HG03066 (cell line): ENCODE data around the gene TMEM245.

Experiments
- ATAC-seq: cut with Tn5 transposase; IDR thresholded peaks from one replicate; pipeline ENCODE4 v1.9.1; 2021; ENCODE audit warnings: low read depth; ENCODE audit not compliant: unreplicated experiment

Gene TMEM245

DNA sequence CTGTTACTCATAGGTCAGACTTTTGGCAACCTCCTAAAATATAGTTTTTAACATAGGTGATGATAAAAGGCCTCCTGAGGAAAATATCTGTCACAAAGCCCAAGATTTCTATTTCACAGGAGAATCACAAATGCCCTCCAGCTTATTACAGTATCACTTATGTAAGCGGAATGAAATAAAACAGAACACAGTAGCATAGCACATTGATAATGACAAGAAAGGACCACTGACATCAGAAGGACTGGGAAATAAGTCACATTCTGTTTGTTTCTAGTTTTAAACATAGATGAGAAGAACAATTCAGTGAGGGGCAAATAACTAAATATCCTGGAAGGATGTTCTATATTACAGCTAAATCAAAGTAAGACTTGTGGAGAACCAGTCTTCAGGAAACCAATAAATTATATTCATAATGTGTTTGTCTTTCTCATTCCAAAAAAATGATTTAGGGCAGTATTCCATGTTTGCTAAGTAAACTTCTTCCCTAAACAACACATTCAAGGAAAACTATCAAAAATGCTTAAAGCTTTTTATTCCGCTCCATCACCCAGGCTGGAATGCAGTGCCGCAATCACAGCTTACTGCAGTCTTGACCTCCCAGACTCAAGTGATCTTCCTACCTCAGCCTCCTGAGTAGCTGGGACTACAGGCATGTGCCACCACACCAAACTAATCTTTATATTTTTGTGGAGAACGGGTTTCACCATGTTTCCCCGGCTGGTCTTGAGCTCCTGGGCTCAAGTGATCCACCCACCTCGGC lies 85.6 kb downstream of the TMEM245 start:
- ATAC-seq = no peak

DNA sequence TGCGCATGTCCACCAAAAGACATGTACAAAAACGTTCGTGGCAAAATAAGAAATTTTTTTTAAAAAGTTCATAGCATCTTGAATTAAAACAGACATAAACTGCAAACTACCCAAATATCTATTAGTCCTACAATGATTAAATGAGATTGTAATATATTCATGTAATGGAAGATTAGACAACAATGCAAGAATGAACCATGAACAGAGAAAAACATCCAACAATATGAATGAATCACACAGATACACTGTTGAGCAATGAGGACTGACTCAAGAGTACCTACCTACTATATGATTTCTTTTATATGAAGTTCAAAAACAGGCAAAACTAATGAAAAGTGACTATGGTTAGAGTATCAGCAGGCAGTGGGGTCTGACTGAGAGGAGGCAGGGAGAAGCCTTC lies 88.5 kb downstream of the TMEM245 start:
- no peak for ATAC-seq

DNA sequence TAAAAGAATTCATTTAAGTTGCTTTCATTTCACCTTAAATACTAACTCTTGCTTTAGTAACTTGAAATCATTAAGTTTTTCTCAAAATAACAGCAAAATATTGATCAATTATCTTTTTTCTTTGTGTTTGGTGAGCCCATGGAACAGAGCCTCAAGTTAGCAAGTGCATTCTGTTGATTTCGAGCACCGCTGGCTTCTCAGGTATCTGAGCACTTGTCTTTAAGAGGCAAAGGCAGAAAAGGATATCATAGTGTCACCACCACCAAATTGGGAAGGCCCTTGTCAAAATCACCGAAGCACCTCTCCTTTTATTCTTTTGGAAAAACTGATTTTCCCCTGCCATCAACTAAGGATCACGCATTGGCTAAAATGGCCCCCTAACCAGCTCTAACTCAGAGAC lies 89.3 kb downstream of the TMEM245 start:
- ATAC-seq = no peak

DNA sequence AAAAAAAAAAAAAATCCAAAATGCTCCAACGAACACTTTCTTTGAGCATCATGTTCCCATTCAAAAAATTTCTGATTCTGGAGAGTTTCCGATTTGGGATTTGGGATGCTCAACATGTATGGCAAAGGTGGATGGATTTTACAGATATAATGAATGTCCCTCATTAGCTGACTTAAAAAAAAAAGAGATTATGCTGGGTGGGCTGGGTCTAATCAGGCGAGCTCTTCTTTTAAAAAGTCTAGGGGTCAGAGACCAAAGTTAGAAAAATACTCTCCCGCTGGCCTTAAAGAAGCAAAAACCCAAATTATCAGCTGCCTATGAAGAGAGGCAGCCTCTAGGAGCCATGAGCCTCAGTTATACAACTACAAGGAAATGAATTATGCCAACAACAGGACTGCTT lies 91.3 kb downstream of the TMEM245 start:
- ATAC-seq = no peak

DNA sequence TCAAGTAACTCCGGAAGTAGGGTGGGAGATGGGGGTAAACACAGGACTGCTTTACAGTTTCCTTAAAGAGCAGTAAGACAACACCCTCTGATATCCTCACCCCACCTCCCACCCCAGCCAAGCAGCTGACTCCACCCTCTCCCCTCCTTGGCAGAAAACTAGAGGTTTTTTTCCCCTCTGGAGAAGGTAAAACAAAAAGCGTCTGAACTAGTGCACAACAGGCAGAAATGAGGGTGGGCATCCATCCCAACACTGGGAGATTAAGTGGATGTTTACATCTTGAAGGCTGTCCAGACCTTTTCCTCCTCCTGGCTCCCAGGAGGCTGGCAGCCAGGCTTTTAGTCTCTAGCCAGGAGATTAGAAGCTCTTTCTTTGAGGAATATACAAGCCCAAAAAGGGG lies 92.6 kb downstream of the TMEM245 start:
- ATAC-seq = no peak

DNA sequence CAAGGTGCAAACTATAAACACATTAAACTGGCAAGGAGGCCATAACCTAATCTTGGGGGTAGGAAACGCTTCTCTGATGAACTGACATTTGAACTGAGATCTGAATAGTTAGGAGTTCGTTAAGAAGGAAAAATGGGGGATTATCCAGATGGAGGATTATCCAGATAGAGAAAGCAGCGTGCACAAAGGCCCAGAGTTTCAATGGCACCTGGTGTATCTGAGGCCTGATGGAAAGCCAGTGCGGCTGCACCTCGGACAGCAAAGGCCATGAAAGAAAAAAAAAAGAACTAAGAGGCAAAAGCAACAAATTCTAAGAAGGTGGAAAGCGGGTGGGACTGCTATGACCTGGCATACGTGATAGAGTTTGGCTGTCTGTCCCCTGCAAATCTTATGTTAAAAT lies 93.4 kb downstream of the TMEM245 start:
- no peak for ATAC-seq

DNA sequence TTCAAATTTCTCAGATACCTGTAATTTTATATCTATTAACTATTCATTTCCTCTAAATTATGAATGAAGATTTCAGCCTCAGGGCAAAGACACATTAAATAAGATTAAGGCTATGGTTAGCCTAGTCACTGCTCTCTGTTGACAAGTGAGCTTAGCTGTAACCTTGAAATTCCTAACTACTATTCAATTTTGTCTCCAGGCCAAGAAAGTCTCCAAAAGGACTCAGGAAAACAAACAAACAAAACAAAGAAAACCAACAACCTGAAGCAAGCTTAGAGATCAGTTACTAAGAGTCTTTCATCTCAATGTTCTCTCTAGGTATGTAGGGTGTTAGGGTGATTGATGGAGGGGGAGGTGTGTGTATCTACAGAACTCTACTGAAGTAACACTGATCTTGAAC lies 96.9 kb downstream of the TMEM245 start:
- no peak for ATAC-seq

DNA sequence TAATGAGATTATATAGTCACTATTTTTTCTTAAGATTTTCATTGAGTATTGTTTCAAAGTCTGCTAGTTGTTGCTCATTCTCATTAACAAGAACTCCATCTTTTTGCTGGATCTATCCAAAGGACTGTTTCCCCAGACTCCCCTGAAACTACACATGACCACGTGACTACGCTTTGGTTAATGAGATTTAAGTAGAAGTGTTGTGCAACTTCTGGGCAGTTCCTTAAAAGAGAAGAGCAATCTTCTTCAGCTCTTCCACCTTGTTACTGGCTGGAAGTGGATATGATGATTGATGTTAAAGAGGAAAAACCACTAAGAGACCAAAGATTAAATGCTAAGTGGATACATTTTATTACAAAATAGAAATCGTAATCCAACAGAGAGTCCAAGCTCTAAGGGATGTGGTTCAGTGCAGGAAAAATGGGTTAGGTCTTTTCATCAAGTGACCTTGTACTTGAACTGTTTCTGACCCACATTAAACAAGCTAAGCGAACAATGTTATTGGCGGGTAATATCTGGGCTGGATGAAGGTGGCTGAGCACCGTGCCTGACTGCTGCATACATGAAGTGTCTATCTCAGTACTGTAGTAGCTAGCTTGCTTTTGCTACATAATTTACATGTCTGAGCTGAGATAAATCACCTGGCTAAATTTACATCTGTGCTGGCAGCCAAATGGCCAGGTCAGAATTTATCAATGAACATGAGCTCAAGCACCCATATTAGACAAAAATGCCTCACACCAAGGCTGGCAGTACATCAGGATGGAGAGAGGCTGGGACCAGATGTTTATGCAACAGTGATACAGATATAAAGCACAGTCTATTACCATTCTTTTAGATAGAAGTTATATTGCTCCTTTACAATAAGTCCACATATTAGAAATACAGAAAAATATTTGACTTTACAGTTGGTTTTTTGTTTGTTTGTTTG lies 98.9 kb downstream of the TMEM245 start:
- no peak for ATAC-seq

DNA sequence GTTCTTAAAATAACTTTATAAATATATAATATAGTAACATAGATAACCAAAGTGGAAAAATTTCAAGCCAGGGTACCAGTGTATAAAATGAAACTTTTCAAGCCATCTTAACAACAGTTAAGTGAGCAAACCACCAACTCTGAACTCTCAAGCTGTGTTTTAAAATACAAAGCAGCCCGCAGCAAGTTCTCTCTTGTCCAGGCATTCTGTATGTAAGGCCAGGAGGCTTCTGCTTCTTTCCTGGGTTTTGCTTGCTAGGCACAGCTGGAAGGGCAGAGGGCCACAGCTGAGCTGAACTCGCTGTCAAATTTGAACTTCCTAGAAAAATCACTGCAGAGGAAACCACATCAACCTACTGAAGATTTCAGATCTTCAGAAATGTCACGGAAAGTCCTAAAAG lies 99.6 kb downstream of the TMEM245 start:
- no peak for ATAC-seq

DNA sequence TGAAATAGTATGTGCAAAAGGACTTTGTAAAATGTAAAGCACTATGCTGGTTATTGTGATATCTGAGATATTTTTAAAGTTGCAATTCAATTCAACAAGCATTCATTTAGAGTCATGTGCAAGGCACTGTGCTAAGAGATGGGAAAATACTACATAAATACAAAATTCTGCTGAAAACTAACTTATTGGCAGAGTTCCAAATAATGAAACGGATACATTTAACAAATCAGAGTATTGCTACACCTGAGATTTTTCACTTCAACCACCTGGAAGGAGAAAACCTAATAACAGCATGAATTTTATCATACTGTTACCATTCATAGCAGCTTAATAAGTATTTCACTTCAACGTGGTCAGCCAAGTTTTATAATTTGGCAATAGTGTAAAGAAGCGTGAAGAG lies 100.3 kb downstream of the TMEM245 start:
- ATAC-seq = no peak

DNA sequence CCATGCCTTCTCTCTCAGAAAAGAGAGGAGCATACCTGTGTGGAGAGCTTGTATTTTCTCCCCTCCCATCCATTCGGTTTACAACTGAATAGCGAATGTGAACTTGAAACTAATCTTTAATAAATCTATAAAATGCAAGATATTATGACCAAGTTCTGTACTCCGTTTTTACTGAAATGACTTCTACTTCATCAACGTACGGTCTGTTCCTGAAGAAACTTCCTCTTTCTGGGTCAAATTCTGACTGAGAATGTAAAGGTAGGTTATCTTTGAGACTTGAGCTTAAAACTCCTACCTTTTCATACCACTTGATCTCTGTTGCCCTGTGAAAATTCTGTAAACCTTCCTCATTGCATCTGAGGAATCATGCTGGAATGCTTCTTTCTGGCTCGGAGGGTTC lies 102.3 kb downstream of the TMEM245 start:
- no peak for ATAC-seq

DNA sequence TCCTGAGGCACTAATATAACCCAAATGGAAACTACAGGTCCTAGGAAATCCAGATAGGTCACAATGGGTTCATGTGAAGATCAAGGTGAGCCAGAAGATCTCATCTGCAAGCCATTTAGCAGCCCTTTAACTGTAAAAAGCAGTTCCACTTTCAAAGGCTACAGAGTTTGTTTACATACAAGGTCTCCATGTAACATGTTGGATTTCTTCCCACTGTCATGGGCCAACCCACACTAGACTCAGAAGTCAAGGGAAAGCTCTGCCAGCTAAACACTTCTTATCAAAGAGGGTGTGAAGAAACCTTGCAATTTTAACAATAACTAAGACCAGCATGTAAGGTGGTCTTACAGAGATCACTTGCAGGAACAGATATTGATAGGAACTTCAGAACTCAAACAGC lies 102.7 kb downstream of the TMEM245 start:
- no peak for ATAC-seq

DNA sequence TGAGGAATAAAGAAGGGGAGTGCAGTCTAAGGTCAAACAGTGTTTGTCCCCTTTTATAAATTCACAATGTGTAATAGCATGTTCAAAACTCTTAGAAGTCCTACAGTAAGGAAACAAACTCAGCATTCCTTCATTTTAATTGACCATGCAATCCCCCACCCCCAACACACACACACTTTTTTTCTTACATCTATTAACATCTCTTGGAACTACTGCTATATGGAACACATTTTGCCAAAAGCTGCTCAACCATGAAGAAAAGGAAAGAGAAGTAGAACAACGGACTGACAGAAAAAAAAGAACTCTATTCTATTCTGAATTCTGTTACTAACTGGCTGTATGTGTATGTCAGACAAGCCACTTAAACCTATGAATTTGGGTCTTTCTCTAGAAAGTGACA lies 103.6 kb downstream of the TMEM245 start:
- ATAC-seq = no peak

DNA sequence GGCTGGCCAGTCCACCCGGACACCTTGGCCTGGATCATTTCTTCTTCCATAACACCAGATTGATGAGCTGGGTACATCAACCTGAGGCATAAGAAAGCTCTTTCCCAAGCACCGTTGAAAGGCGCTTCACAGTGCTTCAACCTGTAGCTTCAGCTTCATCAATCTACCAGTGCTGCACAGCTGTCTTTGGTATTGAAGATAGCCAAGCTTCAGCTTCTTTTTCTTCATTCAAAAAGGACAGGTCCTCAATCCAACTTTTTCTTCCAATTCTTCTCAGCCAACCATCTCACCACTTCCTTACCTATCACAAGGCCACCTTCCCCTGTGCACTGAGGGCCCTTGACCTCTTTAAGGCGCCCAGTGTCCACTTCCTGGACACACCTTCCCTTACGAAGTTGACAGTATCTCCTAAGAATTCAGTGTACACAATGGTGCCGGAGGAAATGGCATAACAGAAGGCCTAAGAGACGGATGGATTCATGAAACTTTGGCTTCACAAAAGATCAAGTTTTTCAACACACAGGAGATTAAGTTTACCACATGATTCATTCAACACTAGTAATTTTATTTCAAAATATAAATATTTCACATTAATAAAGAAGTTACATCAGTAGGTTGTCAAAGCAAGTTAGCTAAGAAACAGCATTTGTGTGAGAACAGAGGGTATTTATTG lies 105.0 kb downstream of the TMEM245 start:
- ATAC-seq = no peak

DNA sequence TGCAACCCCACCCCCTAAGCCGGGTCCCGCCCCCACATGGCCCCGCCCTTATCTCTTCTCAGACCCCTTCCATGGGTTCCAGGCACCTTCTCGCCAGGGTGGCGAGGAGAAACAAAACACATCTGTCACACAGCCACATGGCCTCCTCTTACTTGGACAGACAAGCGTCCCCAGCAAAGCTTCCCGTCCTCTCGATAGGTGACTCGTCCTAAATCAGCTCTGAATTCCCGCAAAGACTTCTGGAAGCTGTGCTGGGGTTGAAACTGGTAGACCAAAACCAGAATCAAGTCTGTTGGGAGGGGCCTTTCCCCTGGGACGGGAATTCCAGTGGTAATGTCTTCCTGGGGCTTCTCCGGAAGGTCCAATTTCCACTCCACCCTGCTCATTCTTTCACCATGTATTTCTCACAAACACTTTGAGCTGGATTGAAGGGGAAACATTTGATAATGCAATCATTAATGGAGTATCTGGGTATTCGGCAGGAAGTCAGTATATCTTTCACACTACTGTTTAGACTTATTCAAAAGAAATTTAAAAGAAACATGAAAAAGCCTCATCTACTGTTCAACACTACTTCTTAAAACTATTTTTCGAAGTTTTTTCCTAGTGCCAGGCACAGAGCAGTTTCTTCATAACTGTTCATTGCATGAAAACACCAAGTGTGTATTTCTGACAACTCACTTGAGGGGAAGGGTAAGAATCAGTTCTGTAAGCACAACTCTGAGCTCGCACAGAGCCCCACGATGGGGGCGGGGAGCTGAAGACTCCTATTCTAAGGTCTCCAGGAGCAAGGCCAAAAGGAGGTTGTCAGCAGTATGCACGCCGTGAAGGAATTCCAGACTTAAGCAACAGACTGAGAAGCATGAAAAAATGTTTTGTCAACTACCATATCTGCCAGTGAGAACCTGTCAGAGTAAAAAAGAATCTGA lies 105.8 kb downstream of the TMEM245 start:
- no peak for ATAC-seq

DNA sequence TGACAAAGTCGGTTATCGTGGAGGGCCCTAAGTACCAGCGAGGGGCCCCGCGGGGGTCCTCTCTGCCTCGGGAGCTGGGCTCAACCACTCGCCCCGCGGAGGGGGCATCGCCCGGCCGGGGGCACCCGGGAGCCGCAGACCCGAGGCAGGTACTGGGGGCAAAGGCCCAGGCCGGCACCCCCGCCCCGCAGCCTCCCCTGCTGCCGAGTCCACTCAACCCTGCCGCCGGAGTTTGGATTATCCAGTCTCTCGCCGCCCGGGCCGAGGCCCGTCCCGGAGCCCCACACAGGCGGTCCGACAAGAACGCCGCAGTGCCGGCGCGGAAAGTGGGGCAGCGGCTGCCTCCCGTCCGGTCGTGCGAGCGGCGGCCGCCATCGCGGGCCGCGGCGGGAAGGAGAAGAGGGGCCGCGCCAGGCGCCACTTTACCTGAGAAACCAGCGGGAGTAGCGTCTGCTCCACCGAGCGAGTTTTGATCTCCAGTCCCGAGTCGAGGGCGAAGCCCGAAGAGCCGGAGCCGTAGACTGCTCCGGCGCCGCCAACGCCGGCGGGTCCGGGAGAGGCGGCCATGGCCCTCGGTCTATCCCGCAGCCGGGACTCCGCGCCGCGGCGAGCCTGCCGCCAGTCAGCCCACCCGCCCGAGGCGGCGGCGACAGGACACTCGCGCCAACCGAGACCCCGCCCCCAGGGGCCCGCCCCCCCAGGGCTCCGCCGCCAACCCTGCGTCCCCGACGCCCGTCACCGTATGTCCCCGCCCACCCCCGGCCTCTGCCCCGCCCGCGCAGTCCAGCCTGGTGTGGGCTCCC lies 106.7 kb downstream of the TMEM245 start, which contains the start of gene CTNNAL1:
TSS of gene CTNNAL1 (minus strand) at position 624 of the 803 bp plus-strand sequence. CDS start at position 567, 57 bp downstream.
- peak; percentile 62 for ATAC-seq

DNA sequence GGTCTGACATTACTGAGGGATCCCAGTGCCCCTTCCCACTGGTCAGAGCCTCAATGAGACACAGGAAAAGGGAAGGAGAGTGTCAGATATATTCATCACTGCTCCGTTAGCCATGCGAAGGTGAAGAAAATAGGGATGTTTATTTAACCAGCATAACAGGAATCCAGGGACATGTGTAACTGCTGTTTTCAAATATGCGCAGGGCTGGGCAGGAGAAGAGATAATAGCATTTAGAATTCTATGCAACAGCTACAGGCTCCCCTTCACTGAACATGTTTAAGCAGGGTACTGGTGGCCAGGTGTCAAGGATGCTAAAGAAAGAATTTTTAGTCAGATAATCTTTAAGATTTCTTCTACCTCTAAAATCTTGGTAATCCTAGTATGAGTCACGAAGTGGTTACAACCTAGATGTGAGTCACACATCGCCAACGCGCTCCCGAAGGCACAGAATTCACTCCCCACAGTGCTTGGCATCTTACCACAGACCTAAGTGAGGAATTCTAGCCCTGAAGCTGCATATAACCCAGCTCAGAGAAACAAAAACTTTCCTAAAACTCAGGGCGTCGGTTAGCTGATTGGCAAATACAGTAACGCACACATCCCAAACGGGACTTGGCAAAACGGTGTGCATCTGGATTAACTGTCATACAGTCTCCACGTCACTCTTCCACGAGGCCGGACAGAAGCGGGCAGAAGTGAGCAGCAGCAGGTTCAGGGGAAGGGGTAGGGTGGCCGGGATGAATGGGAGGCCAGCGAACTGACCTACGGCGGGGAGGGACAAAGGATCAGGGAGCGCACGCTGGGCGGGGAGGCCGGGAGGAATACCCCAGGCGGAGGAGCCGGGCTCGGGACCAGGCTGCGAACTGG lies 107.5 kb downstream of the TMEM245 start:
- peak; percentile 25 for ATAC-seq

DNA sequence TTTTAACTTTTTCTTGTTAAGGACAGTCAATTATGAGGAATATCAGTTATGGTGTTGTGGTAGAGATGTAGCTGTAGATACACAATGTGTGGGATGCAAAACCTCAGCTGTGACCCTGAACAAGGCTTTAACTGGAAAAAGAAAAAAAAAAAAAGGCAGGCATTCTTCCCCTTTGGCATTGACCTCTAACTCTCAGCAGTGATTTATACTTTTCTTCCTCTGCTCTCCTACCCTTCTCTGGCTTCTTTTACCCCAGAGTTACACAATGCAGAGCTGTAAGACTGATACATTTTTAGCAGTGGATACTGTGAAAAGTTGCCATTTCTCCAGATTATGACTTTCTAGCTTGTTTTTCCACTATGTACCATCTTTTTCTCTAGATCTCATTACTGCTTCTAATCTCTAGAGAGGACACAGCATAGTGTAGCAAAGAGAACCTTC lies 108.5 kb downstream of the TMEM245 start:
- ATAC-seq = no peak
